ENCODE results near the gene SARDH. TPM values are rescaled to one million over a fixed set of nuclear protein-coding genes. Genes with fewer than 3 reads are reported as not detected.

Gene SARDH
- total RNA-seq, 2 donors from 2014 or later = 8.4 to 11.2 TPM

GRCh38 chr9:133621725-133622267 is 116.4 kb downstream of the SARDH start:
- Histone ChIP-seq H3K9me3 (ENCODE audit: control insufficient read depth, low read length) (no peaks in the 10 kb centered on the region), H3K27me3 (ENCODE audit: control insufficient read depth, insufficient read depth, low read length, poor library complexity, severe bottlenecking) (no peaks in the 10 kb centered on the region), H3K4me1 (ENCODE audit: control insufficient read depth, insufficient read depth, low read length) (no peaks in the 10 kb centered on the region), H3K4me3 (ENCODE audit: low read length) (no peak overlapping the region), H3K9ac (ENCODE audit: extremely low read depth, low read length, poor library complexity, severe bottlenecking) (no peak overlapping the region), H3K36me3 (ENCODE audit: control insufficient read depth, insufficient read depth, low read length) (no peaks in the 10 kb centered on the region), H3K27ac (ENCODE audit: low read depth, low read length) (no peak overlapping the region)
- Mint-ChIP-seq H3K4me3 (no peak overlapping the region), H3K4me1 (no peaks in the 10 kb centered on the region), H3K27ac (no peak overlapping the region), H3K27me3 (ENCODE audit: insufficient read depth) (peaks cover 7% of the 10 kb centered on the region), H3K36me3 (ENCODE audit: low read depth) (no peaks in the 10 kb centered on the region), H3K9me3 (peaks cover 24% of the 10 kb centered on the region)
- DNase-seq = no peak
- WGBS, 2 experiments (ENCODE audit: insufficient coverage in 1 of 2, insufficient read length in 1 of 2) = 86 to 91% methylated on average over 11 of the region's 11 CpGs
- TF ChIP-seq, protein P1, sequence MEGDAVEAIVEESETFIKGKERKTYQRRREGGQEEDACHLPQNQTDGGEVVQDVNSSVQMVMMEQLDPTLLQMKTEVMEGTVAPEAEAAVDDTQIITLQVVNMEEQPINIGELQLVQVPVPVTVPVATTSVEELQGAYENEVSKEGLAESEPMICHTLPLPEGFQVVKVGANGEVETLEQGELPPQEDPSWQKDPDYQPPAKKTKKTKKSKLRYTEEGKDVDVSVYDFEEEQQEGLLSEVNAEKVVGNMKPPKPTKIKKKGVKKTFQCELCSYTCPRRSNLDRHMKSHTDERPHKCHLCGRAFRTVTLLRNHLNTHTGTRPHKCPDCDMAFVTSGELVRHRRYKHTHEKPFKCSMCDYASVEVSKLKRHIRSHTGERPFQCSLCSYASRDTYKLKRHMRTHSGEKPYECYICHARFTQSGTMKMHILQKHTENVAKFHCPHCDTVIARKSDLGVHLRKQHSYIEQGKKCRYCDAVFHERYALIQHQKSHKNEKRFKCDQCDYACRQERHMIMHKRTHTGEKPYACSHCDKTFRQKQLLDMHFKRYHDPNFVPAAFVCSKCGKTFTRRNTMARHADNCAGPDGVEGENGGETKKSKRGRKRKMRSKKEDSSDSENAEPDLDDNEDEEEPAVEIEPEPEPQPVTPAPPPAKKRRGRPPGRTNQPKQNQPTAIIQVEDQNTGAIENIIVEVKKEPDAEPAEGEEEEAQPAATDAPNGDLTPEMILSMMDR (conservative IDR thresholded peaks at IDR 0.05) = no peak

GRCh38 chr9:133619791-133620190 is 118.4 kb downstream of the SARDH start:
- Mint-ChIP-seq H3K4me3 (no peak overlapping the region), H3K36me3 (ENCODE audit: low read depth) (no peaks in the 10 kb centered on the region), H3K4me1 (no peaks in the 10 kb centered on the region), H3K9me3 (peaks cover 5% of the 10 kb centered on the region), H3K27ac (no peak overlapping the region), H3K27me3 (ENCODE audit: insufficient read depth) (peaks cover 7% of the 10 kb centered on the region)
- H3K9me3 ChIP-seq (ENCODE audit: control insufficient read depth, low read length) = no peaks in the 10 kb centered on the region
- no peaks in the 10 kb centered on the region for H3K4me1 ChIP-seq (ENCODE audit: control insufficient read depth, insufficient read depth, low read length)
- H3K36me3 ChIP-seq (ENCODE audit: control insufficient read depth, insufficient read depth, low read length) = no peaks in the 10 kb centered on the region
- WGBS, 2 experiments (ENCODE audit: insufficient coverage in 1 of 2, insufficient read length in 1 of 2) = 73 to 74% methylated on average over 8 of the region's 8 CpGs
- TF ChIP-seq, protein P1 (conservative IDR thresholded peaks at IDR 0.05) = no peak
- no peaks in the 10 kb centered on the region for H3K27me3 ChIP-seq (ENCODE audit: control insufficient read depth, insufficient read depth, low read length, poor library complexity, severe bottlenecking)
- H3K9ac ChIP-seq (ENCODE audit: extremely low read depth, low read length, poor library complexity, severe bottlenecking) = no peak overlapping the region
- no peak overlapping the region for H3K27ac ChIP-seq (ENCODE audit: low read depth, low read length)
- no peak overlapping the region for H3K4me3 ChIP-seq (ENCODE audit: low read length)
- DNase-seq = no peak

DNA sequence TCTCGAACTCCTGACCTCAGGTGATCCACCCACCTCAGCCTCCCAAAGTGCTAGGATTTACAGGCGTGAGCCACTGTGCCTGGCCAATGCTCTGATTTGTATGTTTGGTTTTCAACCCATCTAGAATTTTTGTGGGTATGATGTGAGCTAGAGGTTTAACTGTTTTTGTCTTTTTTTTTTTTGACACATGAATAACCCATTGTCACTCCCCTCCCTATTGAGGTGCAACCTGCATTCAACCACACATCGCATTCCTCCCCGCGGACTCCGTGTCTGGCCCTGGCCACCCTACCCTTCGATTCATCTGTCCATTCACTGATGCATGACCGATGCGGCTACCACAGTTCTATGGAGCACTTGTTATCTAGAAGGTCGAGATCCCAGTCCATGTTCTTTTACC is 119.4 kb downstream of the SARDH start:
- 89 to 93% methylated on average over 7 to 10 of the region's 10 CpGs for WGBS, 2 experiments (ENCODE audit: insufficient coverage in 1 of 2, insufficient read length in 1 of 2)
- H3K4me3 ChIP-seq (ENCODE audit: low read length) = no peak overlapping the region
- H3K9me3 ChIP-seq (ENCODE audit: control insufficient read depth, low read length) = no peaks in the 10 kb centered on the region
- no peak overlapping the region for H3K27ac Mint-ChIP-seq
- peaks cover under 1% of the 10 kb centered on the region for H3K27me3 ChIP-seq (ENCODE audit: control insufficient read depth, insufficient read depth, low read length, poor library complexity, severe bottlenecking)
- H3K9ac ChIP-seq (ENCODE audit: extremely low read depth, low read length, poor library complexity, severe bottlenecking) = no peak overlapping the region
- peaks cover 7% of the 10 kb centered on the region for H3K27me3 Mint-ChIP-seq (ENCODE audit: insufficient read depth)
- no peaks in the 10 kb centered on the region for H3K36me3 ChIP-seq (ENCODE audit: control insufficient read depth, insufficient read depth, low read length)
- TF ChIP-seq, protein P1 (conservative IDR thresholded peaks at IDR 0.05) = no peak
- H3K27ac ChIP-seq (ENCODE audit: low read depth, low read length) = no peak overlapping the region
- DNase-seq = no peak
- H3K4me3 Mint-ChIP-seq = no peak overlapping the region
- no peaks in the 10 kb centered on the region for H3K36me3 Mint-ChIP-seq (ENCODE audit: low read depth)
- no peaks in the 10 kb centered on the region for H3K4me1 Mint-ChIP-seq
- no peaks in the 10 kb centered on the region for H3K4me1 ChIP-seq (ENCODE audit: control insufficient read depth, insufficient read depth, low read length)
- H3K9me3 Mint-ChIP-seq = no peaks in the 10 kb centered on the region

Measured in endodermal cell (in vitro differentiated cells).